Mesothelial cell of epicardium (in vitro differentiated cells): ENCODE data around the gene CERS4. TPM values are rescaled to one million over a fixed set of nuclear protein-coding genes. Genes with fewer than 3 reads are reported as not detected.

ENCODE experiments used
- DNase-seq, 2 experiments: peaks; one replicate each; pipeline ENCODE4 v3.0.0; 2021; ENCODE audit warnings: low spot score in 2 of 2; ENCODE audit not compliant: unreplicated experiment in 2 of 2
- H3K27ac Mint-ChIP-seq: 2 replicates; pipeline ENCODE4 v1.8.0; 2021; ENCODE audit warnings: mixed read lengths
- H3K27me3 Mint-ChIP-seq: 2 replicates; pipeline ENCODE4 v1.8.0; 2021; ENCODE audit warnings: low read depth, mixed read lengths
- H3K36me3 Mint-ChIP-seq: 2 replicates; pipeline ENCODE4 v1.8.0; 2021; ENCODE audit warnings: mixed read lengths
- H3K4me1 Mint-ChIP-seq: 2 replicates; pipeline ENCODE4 v1.8.0; 2021; ENCODE audit warnings: mixed read lengths
- H3K4me3 Mint-ChIP-seq: 2 replicates; pipeline ENCODE4 v1.8.0; 2021; ENCODE audit warnings: mild to moderate bottlenecking, moderate library complexity, mixed read lengths
- H3K9me3 Mint-ChIP-seq: 2 replicates; pipeline ENCODE4 v1.8.0; 2021; ENCODE audit warnings: mixed read lengths
- CTCF ChIP-seq: fragments of 200-600 bp; sonication (generic); IDR thresholded peaks from one replicate; pipeline ENCODE4 v1.5.0; 2021; ENCODE audit warnings: antibody characterized with exemption; ENCODE audit not compliant: unreplicated experiment
- total RNA-seq: library from RNA; stranded (reverse); gene quantifications from 3 replicates; pipeline ENCODE4 v1.2.1, GENCODE V29; 2021

Gene CERS4
- total RNA-seq, 1 donor from 2014 or later: 67.0 TPM

GRCh38 chr19:8255426-8256125 lies 46.4 kb downstream of the CERS4 start:
- no peak for TF ChIP-seq CTCF
- Mint-ChIP-seq H3K36me3 (peaks cover 25% of the 10 kb centered on the region), H3K27me3 (no peaks in the 10 kb centered on the region), H3K27ac (no peak overlapping the region), H3K9me3 (no peaks in the 10 kb centered on the region), H3K4me3 (no peak overlapping the region), H3K4me1 (peaks cover 2% of the 10 kb centered on the region)
- DNase-seq: no peak

- Mint-ChIP-seq H3K36me3 (peaks cover 25% of the 10 kb centered on the region), H3K4me3 (no peak overlapping the region), H3K4me1 (peaks cover 2% of the 10 kb centered on the region), H3K9me3 (no peaks in the 10 kb centered on the region), H3K27me3 (no peaks in the 10 kb centered on the region), H3K27ac (no peak overlapping the region)
- no peak for TF ChIP-seq CTCF
- DNase-seq: no peak
Observed at GRCh38 chr19:8256276-8257051, 47.3 kb downstream of the CERS4 start.

- Mint-ChIP-seq H3K4me3 (no peak overlapping the region), H3K9me3 (no peaks in the 10 kb centered on the region), H3K27me3 (no peaks in the 10 kb centered on the region), H3K4me1 (peaks cover 2% of the 10 kb centered on the region), H3K27ac (no peak overlapping the region), H3K36me3 (peaks cover 27% of the 10 kb centered on the region)
- no peak for DNase-seq
- TF ChIP-seq CTCF: no peak
Observed at GRCh38 chr19:8257052-8257443, 47.9 kb downstream of the CERS4 start.

- no peak for DNase-seq
- no peak for TF ChIP-seq CTCF
- peaks cover 26% of the 10 kb centered on the region for H3K36me3 Mint-ChIP-seq
- H3K4me1 Mint-ChIP-seq: peaks cover 2% of the 10 kb centered on the region
- no peaks in the 10 kb centered on the region for H3K27me3 Mint-ChIP-seq
- H3K4me3 Mint-ChIP-seq: no peak overlapping the region
- no peaks in the 10 kb centered on the region for H3K9me3 Mint-ChIP-seq
- no peak overlapping the region for H3K27ac Mint-ChIP-seq
Observed at GRCh38 chr19:8259142-8259921, 50.2 kb downstream of the CERS4 start.

- no peaks in the 10 kb centered on the region for H3K27me3 Mint-ChIP-seq
- no peak for DNase-seq
- H3K36me3 Mint-ChIP-seq: peaks cover 26% of the 10 kb centered on the region
Observed at GRCh38 chr19:8259922-8260247, 50.7 kb downstream of the CERS4 start.

More at GRCh38 chr19:8259922-8260247, 50.7 kb downstream of the CERS4 start:
- no peak overlapping the region for H3K4me3 Mint-ChIP-seq
- no peak overlapping the region for H3K27ac Mint-ChIP-seq
- no peaks in the 10 kb centered on the region for H3K9me3 Mint-ChIP-seq
- no peak for TF ChIP-seq CTCF
- peaks cover 2% of the 10 kb centered on the region for H3K4me1 Mint-ChIP-seq
